Activated CD4-positive, alpha-beta T cell treated with anti-CD3 and anti-CD28 coated beads for 48 hours (primary cell): ENCODE data around the gene AFP.

Experiments used
- DNase-seq: peaks from one replicate; pipeline ENCODE4 v3.0.0-alpha.2; 2020

AFP gene

DNA sequence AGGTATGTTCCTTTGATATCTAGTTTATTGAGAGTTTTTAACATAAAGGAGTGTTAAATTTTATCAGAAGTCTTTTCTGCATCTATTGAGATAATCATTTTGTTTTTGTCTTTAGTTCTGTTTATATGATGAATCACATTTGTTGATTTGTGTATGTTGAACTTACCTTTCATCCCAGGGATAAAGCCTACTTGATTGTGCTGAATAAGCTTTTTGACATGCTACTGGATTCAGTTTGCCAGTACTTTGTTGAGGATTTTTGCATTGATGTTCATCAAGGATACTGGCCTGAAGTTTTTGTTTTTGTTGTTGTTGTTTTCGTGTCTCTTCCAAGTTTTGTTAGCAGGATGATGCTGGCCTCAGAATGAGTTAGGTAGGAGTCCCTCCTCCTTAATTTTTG, 34.7 kb downstream of the AFP start:
- DNase-seq = no peak

DNA sequence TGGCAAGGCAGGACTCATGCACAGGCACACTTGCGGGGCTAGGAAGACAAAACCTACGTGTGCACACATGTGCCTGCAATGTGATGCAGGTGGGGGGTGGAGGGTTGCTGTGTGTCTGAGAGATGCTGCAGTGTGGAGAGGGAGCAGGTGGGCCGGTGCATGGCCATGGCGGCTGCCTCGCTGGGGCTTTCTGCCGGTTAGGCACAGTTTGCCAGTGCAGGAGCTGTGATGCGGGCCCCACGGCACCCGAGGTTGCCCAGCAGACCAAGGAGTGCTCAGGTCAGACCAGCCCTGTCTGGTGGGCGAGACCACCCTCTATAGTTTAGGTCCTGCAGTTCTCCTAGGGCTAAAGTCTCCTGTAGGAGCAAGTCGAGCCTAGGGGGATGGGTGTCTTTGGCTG, 41.2 kb downstream of the AFP start:
- no peak for DNase-seq

DNA sequence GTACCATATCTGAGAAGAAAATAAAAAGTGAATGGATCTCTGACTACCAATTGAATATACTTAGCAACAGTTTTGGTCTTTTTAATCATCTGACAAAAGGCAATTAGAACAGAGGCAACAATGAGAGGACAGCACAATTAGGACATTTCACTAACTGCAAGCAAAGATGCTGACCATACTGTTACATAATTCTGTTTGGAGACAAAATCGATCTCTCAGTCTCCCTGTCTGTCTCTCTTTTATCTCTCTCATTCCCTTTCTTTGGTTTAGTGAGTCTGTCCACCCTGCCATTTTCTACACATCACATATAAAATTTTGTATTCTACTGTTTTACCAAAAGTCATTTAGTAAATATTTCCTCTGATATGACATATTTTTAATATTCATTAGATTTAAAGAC, 43.3 kb downstream of the AFP start:
- DNase-seq = no peak

DNA sequence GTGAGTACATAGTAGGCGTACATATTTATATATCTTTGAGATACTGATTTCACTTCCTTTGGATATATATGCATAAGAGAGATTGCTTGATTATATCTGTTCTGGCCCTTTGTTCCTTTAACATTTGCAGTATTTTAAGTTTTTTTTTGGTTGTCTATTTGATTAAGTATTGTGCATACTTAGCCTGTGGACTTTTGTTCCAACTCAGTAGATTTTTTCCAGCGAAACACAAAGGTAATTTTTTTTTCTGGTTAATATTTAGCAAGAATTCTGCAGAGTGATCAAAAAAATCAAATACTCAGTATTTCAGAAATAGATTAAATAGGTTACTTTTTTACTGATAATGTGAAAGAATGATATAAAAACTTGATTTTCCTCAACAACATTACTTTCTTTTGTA, 45.3 kb downstream of the AFP start, which contains the start of gene AFM:
AFM (plus strand) TSS at position 388 of the 400 bp plus-strand sequence. CDS start 31 bp downstream, outside the sequence.
- no peak for DNase-seq

DNA sequence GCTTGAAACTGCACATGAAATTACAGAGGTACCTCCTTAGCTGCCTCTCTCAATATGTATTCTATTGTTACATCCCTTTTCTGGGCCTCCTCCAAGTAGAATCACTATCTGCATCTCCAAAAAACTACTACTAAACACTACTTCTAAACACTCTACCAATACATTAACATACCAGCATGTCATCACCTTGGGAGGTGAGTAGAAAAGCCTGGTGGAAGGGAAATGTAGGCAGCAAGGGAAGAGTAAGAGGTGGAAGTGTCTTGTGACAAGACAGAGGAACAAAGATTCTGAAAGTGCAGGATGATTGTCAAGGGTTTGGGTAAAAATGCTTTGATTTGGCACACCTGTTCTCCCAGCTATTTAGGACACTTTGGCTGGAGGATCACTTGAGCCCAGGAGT, 49.1 kb downstream of the AFP start:
- no peak for DNase-seq

DNA sequence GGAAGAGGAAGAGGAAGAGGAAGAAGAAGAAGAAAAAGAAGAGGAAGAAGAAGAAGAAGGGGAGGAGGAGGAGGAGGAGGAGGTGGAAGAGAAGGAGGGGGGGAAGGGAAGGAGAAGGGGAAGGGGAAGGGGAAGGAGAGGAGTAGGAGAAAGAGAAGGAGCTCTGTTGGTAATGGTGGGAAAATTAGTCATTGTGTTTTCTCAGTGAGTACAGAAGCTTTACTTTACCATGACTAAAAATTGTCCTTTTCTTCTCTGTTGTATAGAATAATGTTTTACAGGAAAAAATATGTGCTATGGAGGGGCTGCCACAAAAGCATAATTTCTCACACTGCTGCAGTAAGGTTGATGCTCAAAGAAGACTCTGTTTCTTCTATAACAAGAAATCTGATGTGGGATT, 49.6 kb downstream of the AFP start:
- DNase-seq = no peak

DNA sequence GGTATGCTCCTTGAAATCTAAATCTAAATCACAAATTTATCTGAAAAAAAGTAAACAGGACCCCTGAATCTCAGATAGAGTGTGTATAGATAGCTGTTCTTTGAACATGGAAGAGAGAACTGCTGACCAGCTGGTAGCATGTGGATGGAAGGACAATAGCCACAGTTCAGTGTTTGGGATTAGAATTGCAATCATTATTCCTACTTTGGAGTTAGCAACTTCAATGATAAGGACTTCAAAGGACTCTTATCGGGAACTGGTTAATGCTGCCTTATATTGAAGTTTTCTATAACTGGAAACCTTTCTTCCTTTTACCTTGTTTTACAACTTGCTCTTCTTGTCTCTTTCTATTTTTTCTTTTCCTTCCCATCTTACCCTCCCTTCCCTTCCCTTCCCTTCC, 50.5 kb downstream of the AFP start:
- no peak for DNase-seq

DNA sequence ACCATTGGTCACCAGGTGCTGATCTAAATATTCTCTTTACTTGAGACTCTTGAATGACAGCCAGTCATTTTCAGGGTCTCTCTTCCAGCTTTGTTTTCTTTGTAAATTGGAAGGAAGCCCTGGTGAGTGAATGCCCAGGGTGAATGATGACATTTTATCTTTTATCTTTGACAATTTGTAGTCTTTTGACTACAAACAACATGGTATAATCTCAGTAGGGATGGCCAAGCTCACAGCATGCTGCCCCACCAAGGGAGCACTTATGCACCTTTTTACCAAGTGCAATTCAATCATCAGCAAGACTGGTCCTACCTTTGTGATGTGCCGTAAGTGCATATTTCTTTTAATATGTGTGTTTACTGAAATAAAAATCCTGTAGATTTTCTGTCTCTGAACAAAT, 51.2 kb downstream of the AFP start:
- DNase-seq = no peak

DNA sequence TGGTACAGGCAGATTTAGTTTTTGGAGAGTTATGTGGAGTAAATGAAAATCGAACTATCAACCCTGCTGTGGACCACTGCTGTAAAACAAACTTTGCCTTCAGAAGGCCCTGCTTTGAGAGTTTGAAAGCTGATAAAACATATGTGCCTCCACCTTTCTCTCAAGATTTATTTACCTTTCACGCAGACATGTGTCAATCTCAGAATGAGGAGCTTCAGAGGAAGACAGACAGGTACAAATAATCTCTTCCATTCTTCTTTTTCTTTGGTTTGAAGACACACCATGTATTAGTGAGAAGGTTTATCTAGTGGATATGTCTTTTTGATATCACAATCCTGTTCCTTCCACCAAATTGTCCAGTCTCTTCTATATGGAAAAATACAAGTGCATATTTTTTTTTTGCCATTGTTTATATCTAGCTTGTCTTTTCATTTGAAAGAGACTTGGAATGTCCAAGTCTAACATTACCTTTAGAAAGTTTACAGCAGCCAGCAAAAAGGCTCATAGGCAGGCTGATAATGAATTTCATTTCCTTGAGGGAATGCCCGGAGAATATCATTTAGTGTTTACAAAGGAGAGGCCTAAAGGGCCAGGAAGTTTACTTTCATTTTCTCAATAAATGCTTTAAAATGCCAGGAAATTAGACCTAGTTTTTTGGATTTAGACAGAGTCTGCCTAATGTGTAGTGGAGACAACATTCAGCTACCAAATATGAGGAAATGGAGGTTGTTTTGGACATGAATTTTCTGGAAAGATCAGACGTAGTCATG, 64.2 kb downstream of the AFP start:
- no peak for DNase-seq

DNA sequence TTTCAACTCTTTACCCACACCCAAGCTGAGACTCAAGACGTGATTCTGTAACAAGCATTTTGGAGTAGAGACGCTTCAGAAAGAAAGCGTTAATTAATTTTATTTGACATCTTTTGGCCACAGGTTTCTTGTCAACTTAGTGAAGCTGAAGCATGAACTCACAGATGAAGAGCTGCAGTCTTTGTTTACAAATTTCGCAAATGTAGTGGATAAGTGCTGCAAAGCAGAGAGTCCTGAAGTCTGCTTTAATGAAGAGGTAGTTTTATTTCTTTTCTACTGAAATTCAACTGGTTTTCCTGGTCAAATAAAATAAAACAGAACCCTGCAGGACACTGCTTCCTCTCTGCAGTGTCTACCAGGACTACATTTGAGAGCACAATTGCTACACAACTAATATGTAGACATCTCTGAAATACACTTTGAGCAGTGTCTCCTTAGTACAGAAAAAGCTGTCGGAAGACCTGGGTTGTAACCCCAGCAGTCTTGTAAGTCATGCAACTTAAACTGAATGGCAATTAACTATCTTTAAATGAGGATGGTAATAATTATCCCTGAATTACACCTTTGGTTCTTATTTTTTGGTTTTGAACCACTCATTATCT, 65.7 kb downstream of the AFP start:
- DNase-seq = no peak

DNA sequence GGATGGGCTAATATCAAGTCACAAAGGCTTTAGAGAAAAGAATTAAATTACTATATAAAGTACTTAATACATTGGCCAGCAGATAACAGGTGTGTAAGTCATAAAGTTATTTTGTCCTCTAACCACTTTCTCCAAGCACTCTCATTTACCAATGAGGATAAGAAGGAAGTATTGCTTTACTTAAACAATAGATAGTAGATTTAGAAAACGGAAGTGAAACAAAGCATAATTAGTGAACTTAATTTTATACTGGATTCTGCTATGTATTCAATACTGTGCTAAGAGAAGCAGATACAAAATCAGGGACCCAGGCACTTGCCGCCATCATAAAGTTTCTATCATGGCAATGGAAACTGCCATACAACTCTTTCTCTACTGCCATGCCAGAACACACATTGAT, 69.5 kb downstream of the AFP start:
- no peak for DNase-seq
